LNCAP (cell line): ENCODE data around the gene TMEM220.

Experiments used
- CTCF ChIP-seq: fragments of 450-650 bp; IDR thresholded peaks from 2 replicates; pipeline ENCODE4 v1.5.1; 2017; ENCODE audit warnings: mild to moderate bottlenecking

TMEM220 gene

GRCh38 chr17:10744501-10745000 lies 14.7 kb upstream of the TMEM220 start:
- no peak for TF ChIP-seq CTCF

GRCh38 chr17:10743316-10744009 lies 13.6 kb upstream of the TMEM220 start:
- TF ChIP-seq CTCF = no peak

GRCh38 chr17:10742431-10742830 lies 12.6 kb upstream of the TMEM220 start:
- TF ChIP-seq CTCF = no peak

GRCh38 chr17:10741416-10742135 lies 11.8 kb upstream of the TMEM220 start:
- no peak for TF ChIP-seq CTCF

- TF ChIP-seq CTCF = no peak
Measured at GRCh38 chr17:10739386-10739785, 9.6 kb upstream of the TMEM220 start.

GRCh38 chr17:10738521-10739258 lies 8.9 kb upstream of the TMEM220 start:
- TF ChIP-seq CTCF = no peak

GRCh38 chr17:10737736-10738135 lies 7.9 kb upstream of the TMEM220 start:
- TF ChIP-seq CTCF = no peak
